Esophagus muscularis mucosa (tissue), 3 donors: Measurements from ENCODE around the gene DAB2IP.

Experiments used
- POLR2A ChIP-seq: fragments of 450-650 bp; IDR thresholded peaks from one replicate; pipeline ENCODE4 v1.6.1; 2017; ENCODE audit warnings: antibody characterized with exemption, moderate library complexity, mild to moderate bottlenecking, low read depth
- POLR2AphosphoS5 ChIP-seq, 2 donors: sonication (generic); formaldehyde crosslinking; IDR thresholded peaks; one replicate each; pipeline ENCODE4 v1.6.1; 2017; ENCODE audit warnings: antibody characterized with exemption in 2 of 2
- TF ChIP-seq, protein P1 (sequence below), 3 experiments: fragments of 200-600 bp in 2 of 3; fragments of 450-650 bp in 1 of 3; sonication (generic) in 2 of 3; IDR thresholded peaks; one replicate each; pipeline ENCODE4 v1.5.1; 2017 to 2019; ENCODE audit warnings: antibody characterized with exemption in 3 of 3, mild to moderate bottlenecking in 2 of 3, moderate library complexity in 1 of 3

- TF ChIP-seq, protein P1, sequence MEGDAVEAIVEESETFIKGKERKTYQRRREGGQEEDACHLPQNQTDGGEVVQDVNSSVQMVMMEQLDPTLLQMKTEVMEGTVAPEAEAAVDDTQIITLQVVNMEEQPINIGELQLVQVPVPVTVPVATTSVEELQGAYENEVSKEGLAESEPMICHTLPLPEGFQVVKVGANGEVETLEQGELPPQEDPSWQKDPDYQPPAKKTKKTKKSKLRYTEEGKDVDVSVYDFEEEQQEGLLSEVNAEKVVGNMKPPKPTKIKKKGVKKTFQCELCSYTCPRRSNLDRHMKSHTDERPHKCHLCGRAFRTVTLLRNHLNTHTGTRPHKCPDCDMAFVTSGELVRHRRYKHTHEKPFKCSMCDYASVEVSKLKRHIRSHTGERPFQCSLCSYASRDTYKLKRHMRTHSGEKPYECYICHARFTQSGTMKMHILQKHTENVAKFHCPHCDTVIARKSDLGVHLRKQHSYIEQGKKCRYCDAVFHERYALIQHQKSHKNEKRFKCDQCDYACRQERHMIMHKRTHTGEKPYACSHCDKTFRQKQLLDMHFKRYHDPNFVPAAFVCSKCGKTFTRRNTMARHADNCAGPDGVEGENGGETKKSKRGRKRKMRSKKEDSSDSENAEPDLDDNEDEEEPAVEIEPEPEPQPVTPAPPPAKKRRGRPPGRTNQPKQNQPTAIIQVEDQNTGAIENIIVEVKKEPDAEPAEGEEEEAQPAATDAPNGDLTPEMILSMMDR (IDR thresholded peaks at IDR 0.05), result no peak
- no peak for TF ChIP-seq POLR2A
- no peak for TF ChIP-seq POLR2AphosphoS5 (IDR thresholded peaks at IDR 0.05)
Observed at GRCh38 chr9:121819428-121820231, 168.2 kb downstream of the DAB2IP start.
